Spinal cord (tissue), 10 donors: ENCODE results near the gene GDPD2. TPM values are rescaled to one million over a fixed set of nuclear protein-coding genes. Genes with fewer than 3 reads are reported as not detected.

Experiments used
- DNase-seq, 6 donors: peaks; one replicate each; pipeline versions ENCODE4 v3.0.0 to v3.0.0-alpha.2; 2013 to 2015; ENCODE audit warnings: low spot score in 6 of 6, low read depth in 4 of 6
- H3K27ac ChIP-seq: one replicate; pipeline ENCODE4 v1.5.1; 2013; ENCODE audit warnings: low read depth, low read length, control low read depth
- H3K27me3 ChIP-seq: one replicate; pipeline ENCODE4 v1.6.1; 2013; ENCODE audit warnings: low read length; ENCODE audit not compliant: control insufficient read depth, insufficient read depth
- H3K36me3 ChIP-seq: one replicate; pipeline ENCODE4 v1.6.1; 2013; ENCODE audit warnings: low read length; ENCODE audit not compliant: control insufficient read depth, insufficient read depth
- H3K4me1 ChIP-seq: one replicate; pipeline ENCODE4 v1.6.1; 2013; ENCODE audit warnings: low read length; ENCODE audit not compliant: control insufficient read depth, insufficient read depth
- H3K4me3 ChIP-seq: one replicate; pipeline ENCODE4 v1.5.1; 2013; ENCODE audit warnings: low read depth, low read length, control low read depth
- H3K9me3 ChIP-seq: one replicate; pipeline ENCODE4 v1.6.1; 2013; ENCODE audit warnings: low read length; ENCODE audit not compliant: control insufficient read depth, insufficient read depth
- WGBS: methylation state at CpG from one replicate; pipeline ENCODE4 v1.1.5; 2013; ENCODE audit warnings: missing lambda C conversion rate; ENCODE audit not compliant: insufficient coverage; 5-methylcytosine and 5-hydroxymethylcytosine counted together
- polyA plus RNA-seq, 2 donors: library from polyadenylated mRNA; unstranded; fragments of 120-200 nt; gene quantifications; one replicate each; pipeline ENCODE4 v1.2.1, GENCODE V29; 2013; ENCODE audit not compliant: insufficient read length in 2 of 2
- total RNA-seq, 2 donors: library from RNA; depleted of rRNA in 1 of 2; stranded (reverse); fragments of 120-200 nt in 1 of 2; fragments of >200 nt in 1 of 2; gene quantifications; one replicate each; pipeline versions ENCODE4 v1.2.3 to v1.2.4, GENCODE V29; 2013 to 2014
- donor health status: healthy.

Gene GDPD2
- total and polyA plus RNA-seq, 4 donors, result 6.5 to 45.3 (median 22.3) TPM

GRCh38 chrX:70446380-70447350 lies 23.6 kb downstream of the GDPD2 start:
- peak in 1 of 6 donors; percentile 56 for DNase-seq
- peaks cover 5% of the 10 kb centered on the region for H3K27me3 ChIP-seq
- H3K4me3 ChIP-seq, result peak overlapping the region; percentile 12
- H3K9me3 ChIP-seq, result no peaks in the 10 kb centered on the region
- peaks cover 12% of the 10 kb centered on the region for H3K36me3 ChIP-seq
- no peak overlapping the region for H3K27ac ChIP-seq
- peaks cover 21% of the 10 kb centered on the region for H3K4me1 ChIP-seq
- WGBS, result 59% methylated on average over 12 of the region's 16 CpGs

- peaks cover 3% of the 10 kb centered on the region for H3K27me3 ChIP-seq
- no peak for DNase-seq
- H3K4me1 ChIP-seq, result peaks cover 24% of the 10 kb centered on the region
- H3K36me3 ChIP-seq, result peaks cover 20% of the 10 kb centered on the region
- no peaks in the 10 kb centered on the region for H3K9me3 ChIP-seq
- no peak overlapping the region for H3K27ac ChIP-seq
- no peak overlapping the region for H3K4me3 ChIP-seq
- 86% methylated on average over 14 of the region's 14 CpGs for WGBS
Measured at GRCh38 chrX:70449457-70449966, 26.4 kb downstream of the GDPD2 start.

GRCh38 chrX:70452143-70452733 lies 29.1 kb downstream of the GDPD2 start:
- Histone ChIP-seq H3K4me1 (peaks cover 24% of the 10 kb centered on the region), H3K27me3 (no peaks in the 10 kb centered on the region), H3K36me3 (peaks cover 33% of the 10 kb centered on the region), H3K9me3 (no peaks in the 10 kb centered on the region), H3K4me3 (peak overlapping the region; percentile 47), H3K27ac (no peak overlapping the region)
- peak in 2 of 6 donors; percentile 28 to 76 for DNase-seq
- 27% methylated on average over 39 of the region's 39 CpGs for WGBS

GRCh38 chrX:70453024-70453618 lies 30.0 kb downstream of the GDPD2 start:
- H3K27me3 ChIP-seq, result no peaks in the 10 kb centered on the region
- no peak for DNase-seq
- no peak overlapping the region for H3K27ac ChIP-seq
- H3K4me3 ChIP-seq, result no peak overlapping the region
- peaks cover 33% of the 10 kb centered on the region for H3K36me3 ChIP-seq
- 51% methylated on average over 5 of the region's 5 CpGs for WGBS
- peaks cover 18% of the 10 kb centered on the region for H3K4me1 ChIP-seq
- no peaks in the 10 kb centered on the region for H3K9me3 ChIP-seq

DNA sequence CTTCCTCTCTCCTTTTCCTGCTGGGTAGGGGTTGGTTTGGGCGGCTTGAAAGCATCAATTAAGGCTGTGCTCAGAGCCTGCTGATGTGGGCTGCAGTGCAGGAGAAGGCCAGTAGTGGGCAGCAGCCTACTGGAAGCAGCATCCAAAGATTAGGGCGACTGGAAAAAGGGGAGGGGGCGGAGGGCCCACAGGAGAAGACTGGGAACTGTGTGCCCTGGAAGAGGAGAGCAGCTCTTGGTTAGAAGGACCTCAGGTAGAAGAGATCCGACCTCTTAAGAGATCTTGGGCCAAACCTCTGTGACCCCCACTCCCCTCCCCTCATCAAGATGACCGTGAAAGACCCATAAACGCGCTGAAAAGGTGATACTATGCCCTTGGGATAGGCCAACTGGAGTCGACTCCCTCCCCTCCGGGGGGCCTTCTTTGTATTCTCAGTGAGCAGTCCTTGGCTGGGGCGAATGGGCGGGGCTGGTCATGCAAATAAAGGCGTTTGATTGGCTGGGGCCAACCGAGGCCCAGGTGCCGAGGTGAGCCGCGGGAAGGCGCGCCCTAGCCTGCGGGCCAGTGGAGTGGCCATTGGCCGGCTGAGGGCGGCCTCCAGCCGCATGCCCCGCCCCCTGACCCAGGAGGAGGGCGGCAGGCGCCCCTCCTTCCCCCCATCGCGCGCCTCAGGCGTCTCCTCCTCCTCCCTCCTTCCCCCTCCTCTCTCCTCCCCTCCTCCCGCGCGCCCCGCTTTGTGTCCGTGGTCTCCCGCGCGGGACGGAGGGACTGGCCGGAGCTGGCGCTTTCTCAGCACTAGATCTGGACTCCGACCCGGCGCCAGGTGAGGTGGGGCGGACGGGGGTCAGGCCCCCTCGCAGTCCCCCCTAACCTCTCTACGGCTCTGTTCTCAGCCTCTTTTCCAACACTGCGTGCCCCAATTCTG lies 31.6 kb downstream of the GDPD2 start:
- DNase-seq, result peak in 3 of 6 donors; percentile 43 to 90 (median 88)
- H3K9me3 ChIP-seq, result no peaks in the 10 kb centered on the region

GRCh38 chrX:70455366-70456202 lies 32.5 kb downstream of the GDPD2 start:
- no peak for DNase-seq
- H3K27me3 ChIP-seq, result no peaks in the 10 kb centered on the region
- peak overlapping the region; percentile 57 for H3K27ac ChIP-seq
- peaks cover 23% of the 10 kb centered on the region for H3K36me3 ChIP-seq
- no peaks in the 10 kb centered on the region for H3K9me3 ChIP-seq
- H3K4me1 ChIP-seq, result peaks cover 18% of the 10 kb centered on the region
- H3K4me3 ChIP-seq, result peak overlapping the region; percentile 50
- 22% methylated on average over 18 of the region's 32 CpGs for WGBS

More for the DNA sequence above, 31.6 kb downstream of the GDPD2 start:
- H3K4me1 ChIP-seq, result peaks cover 18% of the 10 kb centered on the region
- H3K36me3 ChIP-seq, result peaks cover 27% of the 10 kb centered on the region
- 19% methylated on average over 48 of the region's 48 CpGs for WGBS
- H3K27ac ChIP-seq, result peak overlapping the region; percentile 57
- peak overlapping the region; percentile 50 for H3K4me3 ChIP-seq
- no peaks in the 10 kb centered on the region for H3K27me3 ChIP-seq

GRCh38 chrX:70456256-70456655 lies 33.1 kb downstream of the GDPD2 start:
- WGBS, result 60% methylated on average over 1 of the region's 2 CpGs
- H3K27me3 ChIP-seq, result no peaks in the 10 kb centered on the region

GRCh38 chrX:70461026-70461425 lies 37.9 kb downstream of the GDPD2 start:
- Histone ChIP-seq H3K27me3 (no peaks in the 10 kb centered on the region), H3K9me3 (no peaks in the 10 kb centered on the region), H3K27ac (no peak overlapping the region), H3K36me3 (no peaks in the 10 kb centered on the region), H3K4me3 (no peak overlapping the region), H3K4me1 (no peaks in the 10 kb centered on the region)
- DNase-seq, result no peak
- 80% methylated on average over 1 of the region's 2 CpGs for WGBS

More at GRCh38 chrX:70456256-70456655, 33.1 kb downstream of the GDPD2 start:
- H3K4me3 ChIP-seq, result no peak overlapping the region
- H3K36me3 ChIP-seq, result peaks cover 23% of the 10 kb centered on the region
- DNase-seq, result no peak
- H3K4me1 ChIP-seq, result peaks cover 18% of the 10 kb centered on the region
- no peaks in the 10 kb centered on the region for H3K9me3 ChIP-seq
- no peak overlapping the region for H3K27ac ChIP-seq
